ENCODE data around the gene LOXL4.

The LOXL4 gene

DNA sequence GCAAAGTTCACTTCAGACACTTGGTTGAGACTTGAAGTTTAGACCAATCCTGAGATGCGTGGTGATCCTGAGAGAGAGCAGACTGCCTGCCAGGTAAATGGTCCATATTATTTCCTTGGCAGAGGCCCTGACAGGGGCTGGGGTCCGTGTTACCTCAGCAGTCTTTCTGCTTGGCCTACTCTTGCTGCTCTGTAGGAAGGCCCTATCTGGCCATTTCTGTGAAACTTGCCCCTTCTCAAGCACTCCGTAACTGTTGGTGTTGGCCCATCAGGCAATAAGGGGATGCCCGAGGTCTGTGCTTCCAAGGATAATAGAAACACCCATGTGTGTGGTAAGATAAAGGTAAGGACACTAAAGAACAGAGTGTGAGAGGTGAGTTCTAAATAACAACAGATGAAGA is 20.0 kb downstream of the LOXL4 start:
- Histone ChIP-seq H3K4me3 (ENCODE audit: insufficient read depth, low read depth, low read length, poor library complexity, severe bottlenecking) (no peak overlapping the region), H3K36me3 (ENCODE audit: control insufficient read depth, insufficient read depth, low read length) (peaks cover 58% of the 10 kb centered on the region), H3K27ac (ENCODE audit: insufficient read depth, low read length, poor library complexity, severe bottlenecking) (no peak overlapping the region), H3K4me1 (ENCODE audit: control insufficient read depth, insufficient read depth, low read length, poor library complexity, severe bottlenecking) (no peaks in the 10 kb centered on the region), H3K9me3 (ENCODE audit: control insufficient read depth, low read length) (no peaks in the 10 kb centered on the region), H3K27me3 (replicated peaks; ENCODE audit: control insufficient read depth, insufficient read depth, low read length, poor library complexity, severe bottlenecking) (no peaks in the 10 kb centered on the region)
- no peak for DNase-seq

DNA sequence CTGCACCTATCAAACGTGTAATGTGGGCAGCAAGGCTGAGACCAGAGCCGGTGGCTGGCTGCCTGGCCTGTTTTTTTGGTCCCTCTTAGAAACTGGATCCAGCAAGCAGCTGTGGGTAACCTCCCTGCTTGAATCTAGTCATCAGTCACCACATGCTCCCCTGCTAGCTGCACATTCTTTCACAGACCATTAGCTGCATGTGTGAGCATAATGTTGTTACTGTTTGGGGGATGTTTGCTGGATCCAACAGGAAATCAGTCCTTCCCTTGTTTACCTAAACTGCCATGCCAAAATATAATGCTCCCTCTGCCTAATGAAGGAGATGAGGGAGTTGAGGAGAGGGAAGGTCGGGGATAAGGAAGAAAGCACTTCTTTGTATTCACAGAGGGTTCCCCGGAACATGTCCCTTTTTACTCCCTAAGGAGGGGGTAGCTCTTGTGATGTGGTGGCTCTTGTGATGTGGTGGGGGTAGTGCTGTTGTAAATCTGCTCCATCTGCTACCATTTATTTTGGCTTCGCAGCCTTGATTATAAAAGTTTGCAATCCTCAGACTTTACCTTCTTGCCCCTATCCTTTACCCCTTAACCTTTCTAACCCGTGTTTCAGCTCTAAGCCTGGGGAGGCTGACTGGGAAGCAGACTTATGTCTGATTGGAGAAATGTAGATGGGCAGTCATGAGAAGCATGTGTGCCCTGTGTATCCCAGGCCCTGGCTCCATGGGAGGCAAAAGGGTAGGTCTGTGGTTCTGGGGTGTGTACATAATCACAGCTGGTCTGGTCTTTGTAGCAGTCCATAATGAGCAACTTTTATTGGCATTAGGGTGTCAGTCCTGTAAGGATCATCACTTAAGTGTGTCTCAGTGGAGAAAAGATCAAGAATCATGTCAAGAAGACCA is 20.8 kb downstream of the LOXL4 start:
- Histone ChIP-seq H3K27me3 (replicated peaks; ENCODE audit: control insufficient read depth, insufficient read depth, low read length, poor library complexity, severe bottlenecking) (no peaks in the 10 kb centered on the region), H3K4me3 (ENCODE audit: insufficient read depth, low read depth, low read length, poor library complexity, severe bottlenecking) (no peak overlapping the region), H3K4me1 (ENCODE audit: control insufficient read depth, insufficient read depth, low read length, poor library complexity, severe bottlenecking) (no peaks in the 10 kb centered on the region), H3K36me3 (ENCODE audit: control insufficient read depth, insufficient read depth, low read length) (peaks cover 62% of the 10 kb centered on the region), H3K27ac (ENCODE audit: insufficient read depth, low read length, poor library complexity, severe bottlenecking) (no peak overlapping the region), H3K9me3 (ENCODE audit: control insufficient read depth, low read length) (no peaks in the 10 kb centered on the region)
- no peak for DNase-seq

DNA sequence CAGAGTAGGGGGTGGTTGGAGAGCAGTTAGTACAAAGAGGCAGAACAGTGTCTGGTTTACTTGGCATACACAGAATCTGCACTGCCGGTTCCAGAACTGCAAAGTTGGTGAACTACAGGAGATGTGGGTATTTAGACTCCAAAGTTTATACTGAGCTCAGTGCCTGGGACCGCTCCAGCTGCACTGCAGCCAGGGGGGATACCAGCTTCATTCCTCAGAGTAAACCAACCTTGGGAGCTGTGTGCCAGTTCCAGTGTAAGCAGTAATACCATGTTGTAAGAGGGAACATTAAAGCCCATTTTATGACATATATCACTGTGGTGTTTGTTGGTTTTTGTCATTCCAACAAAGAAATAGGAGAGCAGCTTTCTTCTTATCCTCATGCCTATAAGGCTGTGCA is 23.4 kb downstream of the LOXL4 start:
- H3K4me1 ChIP-seq (ENCODE audit: control insufficient read depth, insufficient read depth, low read length, poor library complexity, severe bottlenecking), result no peaks in the 10 kb centered on the region
- no peak overlapping the region for H3K4me3 ChIP-seq (ENCODE audit: insufficient read depth, low read depth, low read length, poor library complexity, severe bottlenecking)
- peaks cover 68% of the 10 kb centered on the region for H3K36me3 ChIP-seq (ENCODE audit: control insufficient read depth, insufficient read depth, low read length)
- H3K27ac ChIP-seq (ENCODE audit: insufficient read depth, low read length, poor library complexity, severe bottlenecking), result no peak overlapping the region
- H3K9me3 ChIP-seq (ENCODE audit: control insufficient read depth, low read length), result no peaks in the 10 kb centered on the region
- no peak for DNase-seq
- H3K27me3 ChIP-seq (replicated peaks; ENCODE audit: control insufficient read depth, insufficient read depth, low read length, poor library complexity, severe bottlenecking), result no peaks in the 10 kb centered on the region

DNA sequence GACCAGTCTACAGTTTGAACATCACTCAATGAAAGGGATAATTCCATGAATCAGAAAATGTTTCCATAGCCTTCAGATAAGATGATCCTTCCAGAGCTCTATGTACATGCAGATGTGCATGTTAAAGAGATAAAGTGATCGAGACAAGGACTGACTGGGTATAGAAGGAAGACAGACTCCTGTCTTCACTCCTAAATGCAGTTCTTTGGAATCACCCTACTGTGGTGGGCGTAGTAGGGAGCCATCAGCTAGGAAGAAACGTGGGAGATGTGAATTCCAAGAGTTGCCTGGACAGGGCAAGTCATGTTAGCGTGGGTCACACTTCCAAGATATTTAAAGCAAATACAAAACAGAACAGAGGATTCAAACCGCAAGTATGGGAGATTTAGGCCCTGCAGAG is 23.9 kb downstream of the LOXL4 start:
- Histone ChIP-seq H3K9me3 (ENCODE audit: control insufficient read depth, low read length) (no peaks in the 10 kb centered on the region), H3K27ac (ENCODE audit: insufficient read depth, low read length, poor library complexity, severe bottlenecking) (no peak overlapping the region), H3K27me3 (replicated peaks; ENCODE audit: control insufficient read depth, insufficient read depth, low read length, poor library complexity, severe bottlenecking) (no peaks in the 10 kb centered on the region), H3K4me3 (ENCODE audit: insufficient read depth, low read depth, low read length, poor library complexity, severe bottlenecking) (no peak overlapping the region), H3K4me1 (ENCODE audit: control insufficient read depth, insufficient read depth, low read length, poor library complexity, severe bottlenecking) (no peaks in the 10 kb centered on the region), H3K36me3 (ENCODE audit: control insufficient read depth, insufficient read depth, low read length) (peaks cover 66% of the 10 kb centered on the region)
- DNase-seq, result no peak

DNA sequence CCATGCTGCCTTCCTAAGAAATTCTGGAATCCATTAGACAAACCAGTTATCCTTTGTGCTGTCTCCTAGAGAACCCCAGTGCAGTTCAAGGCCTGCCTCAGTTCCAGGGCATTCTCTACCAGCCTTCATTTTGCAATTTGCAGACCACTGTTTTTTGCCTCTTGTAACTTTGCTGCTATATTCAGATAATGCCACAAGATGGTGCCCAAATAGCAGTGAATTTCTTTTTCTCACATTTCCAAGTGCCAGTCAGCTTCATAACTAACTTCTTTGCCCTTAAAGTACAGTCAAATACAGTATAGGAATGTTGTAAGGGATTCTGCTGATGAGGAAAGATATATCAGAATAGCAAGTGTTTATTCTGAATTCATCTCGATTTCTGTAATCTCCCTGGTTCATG is 25.2 kb downstream of the LOXL4 start:
- H3K4me1 ChIP-seq (ENCODE audit: control insufficient read depth, insufficient read depth, low read length, poor library complexity, severe bottlenecking), result no peaks in the 10 kb centered on the region
- H3K27ac ChIP-seq (ENCODE audit: insufficient read depth, low read length, poor library complexity, severe bottlenecking), result no peak overlapping the region
- H3K27me3 ChIP-seq (replicated peaks; ENCODE audit: control insufficient read depth, insufficient read depth, low read length, poor library complexity, severe bottlenecking), result no peaks in the 10 kb centered on the region
- DNase-seq, result no peak
- peaks cover 69% of the 10 kb centered on the region for H3K36me3 ChIP-seq (ENCODE audit: control insufficient read depth, insufficient read depth, low read length)
- H3K4me3 ChIP-seq (ENCODE audit: insufficient read depth, low read depth, low read length, poor library complexity, severe bottlenecking), result no peak overlapping the region
- no peaks in the 10 kb centered on the region for H3K9me3 ChIP-seq (ENCODE audit: control insufficient read depth, low read length)

DNA sequence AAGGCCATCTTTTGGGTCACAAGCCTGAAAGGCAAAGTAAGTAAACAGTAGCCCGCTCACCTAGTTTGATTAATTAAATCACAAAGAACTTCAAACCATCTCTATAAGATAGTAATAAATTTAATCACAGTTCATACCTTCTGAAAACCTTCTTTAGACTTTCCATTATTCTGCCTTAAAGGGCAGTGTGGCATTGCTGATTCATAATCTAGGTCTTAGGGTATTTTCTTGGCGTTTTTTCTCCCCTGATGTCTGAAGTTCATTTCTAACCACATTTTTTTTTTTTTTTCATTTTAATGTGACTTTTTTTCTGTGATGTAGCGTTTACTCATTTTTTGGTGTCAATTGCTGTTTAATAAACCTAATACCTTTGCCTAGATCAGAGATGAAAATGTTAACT is 27.5 kb downstream of the LOXL4 start:
- H3K27me3 ChIP-seq (replicated peaks; ENCODE audit: control insufficient read depth, insufficient read depth, low read length, poor library complexity, severe bottlenecking), result no peaks in the 10 kb centered on the region
- H3K9me3 ChIP-seq (ENCODE audit: control insufficient read depth, low read length), result no peaks in the 10 kb centered on the region
- no peak overlapping the region for H3K27ac ChIP-seq (ENCODE audit: insufficient read depth, low read length, poor library complexity, severe bottlenecking)
- H3K4me3 ChIP-seq (ENCODE audit: insufficient read depth, low read depth, low read length, poor library complexity, severe bottlenecking), result no peak overlapping the region
- H3K4me1 ChIP-seq (ENCODE audit: control insufficient read depth, insufficient read depth, low read length, poor library complexity, severe bottlenecking), result no peaks in the 10 kb centered on the region
- DNase-seq, result no peak
- peaks cover 71% of the 10 kb centered on the region for H3K36me3 ChIP-seq (ENCODE audit: control insufficient read depth, insufficient read depth, low read length)

DNA sequence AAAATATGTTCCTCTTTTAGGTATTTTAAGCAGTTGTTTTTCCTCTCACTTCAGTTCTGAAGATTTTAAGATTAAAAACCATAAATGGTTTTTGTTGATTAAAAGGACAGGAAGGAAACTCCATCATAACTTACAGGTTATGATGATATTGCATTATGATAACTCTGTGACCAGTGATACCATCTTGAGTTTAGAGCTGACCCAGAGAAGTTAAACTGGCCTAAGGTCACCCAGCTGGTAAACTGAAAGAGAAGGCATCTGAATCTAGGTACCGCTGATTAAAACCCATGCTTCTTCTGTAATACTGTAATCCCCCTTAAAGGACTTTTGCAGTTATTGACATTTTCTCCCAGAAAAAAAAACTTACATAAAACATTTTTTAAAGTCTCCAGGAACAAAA is 29.6 kb downstream of the LOXL4 start:
- no peaks in the 10 kb centered on the region for H3K4me1 ChIP-seq (ENCODE audit: control insufficient read depth, insufficient read depth, low read length, poor library complexity, severe bottlenecking)
- H3K36me3 ChIP-seq (ENCODE audit: control insufficient read depth, insufficient read depth, low read length), result peaks cover 67% of the 10 kb centered on the region
- no peaks in the 10 kb centered on the region for H3K9me3 ChIP-seq (ENCODE audit: control insufficient read depth, low read length)
- no peak overlapping the region for H3K4me3 ChIP-seq (ENCODE audit: insufficient read depth, low read depth, low read length, poor library complexity, severe bottlenecking)
- no peak for DNase-seq
- H3K27me3 ChIP-seq (replicated peaks; ENCODE audit: control insufficient read depth, insufficient read depth, low read length, poor library complexity, severe bottlenecking), result no peaks in the 10 kb centered on the region
- H3K27ac ChIP-seq (ENCODE audit: insufficient read depth, low read length, poor library complexity, severe bottlenecking), result no peak overlapping the region

DNA sequence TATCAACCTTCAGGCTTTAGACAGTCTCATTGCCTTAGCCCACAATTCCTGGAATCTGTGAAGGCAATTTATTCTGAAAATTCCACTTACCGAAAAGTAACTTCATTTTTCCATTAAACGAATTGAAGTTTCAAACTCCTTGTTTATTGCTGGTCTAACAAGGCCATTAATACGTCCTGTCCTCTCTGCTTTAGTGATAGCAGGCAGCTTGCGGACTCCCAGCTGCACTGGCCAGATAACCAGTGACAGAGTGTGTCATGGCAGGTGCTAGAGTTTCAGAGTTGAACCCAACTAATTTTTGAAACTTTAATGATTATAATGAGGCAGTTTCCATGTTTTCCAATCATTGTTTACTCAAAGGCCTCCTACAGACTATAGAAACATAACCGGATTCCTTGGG is 31.1 kb downstream of the LOXL4 start:
- no peaks in the 10 kb centered on the region for H3K9me3 ChIP-seq (ENCODE audit: control insufficient read depth, low read length)
- no peak for DNase-seq
- no peak overlapping the region for H3K27ac ChIP-seq (ENCODE audit: insufficient read depth, low read length, poor library complexity, severe bottlenecking)
- H3K27me3 ChIP-seq (replicated peaks; ENCODE audit: control insufficient read depth, insufficient read depth, low read length, poor library complexity, severe bottlenecking), result no peaks in the 10 kb centered on the region
- peaks cover 63% of the 10 kb centered on the region for H3K36me3 ChIP-seq (ENCODE audit: control insufficient read depth, insufficient read depth, low read length)
- H3K4me3 ChIP-seq (ENCODE audit: insufficient read depth, low read depth, low read length, poor library complexity, severe bottlenecking), result no peak overlapping the region
- H3K4me1 ChIP-seq (ENCODE audit: control insufficient read depth, insufficient read depth, low read length, poor library complexity, severe bottlenecking), result no peaks in the 10 kb centered on the region

DNA sequence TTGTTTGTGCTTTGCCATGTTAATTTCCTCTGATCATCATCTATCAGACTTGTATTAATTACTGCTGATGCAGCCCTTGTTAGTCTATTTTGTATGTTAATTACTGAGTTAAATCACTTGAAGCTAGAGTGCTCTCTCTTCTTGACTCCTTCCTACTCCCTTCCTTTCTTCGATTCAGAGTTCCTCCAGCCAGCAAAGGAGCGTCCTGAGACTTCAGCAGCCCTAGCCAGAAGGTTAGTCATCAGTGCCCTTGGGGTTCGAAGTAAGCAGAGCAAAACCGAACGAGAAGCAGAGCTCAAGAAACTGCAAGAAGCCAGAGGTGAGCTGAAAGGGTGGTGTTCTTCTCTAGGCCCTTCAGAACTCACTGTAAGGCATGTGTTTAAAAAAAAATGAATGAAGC is 32.1 kb downstream of the LOXL4 start:
- no peaks in the 10 kb centered on the region for H3K4me1 ChIP-seq (ENCODE audit: control insufficient read depth, insufficient read depth, low read length, poor library complexity, severe bottlenecking)
- no peak for DNase-seq
- peaks cover 63% of the 10 kb centered on the region for H3K36me3 ChIP-seq (ENCODE audit: control insufficient read depth, insufficient read depth, low read length)
- H3K27ac ChIP-seq (ENCODE audit: insufficient read depth, low read length, poor library complexity, severe bottlenecking), result no peak overlapping the region
- H3K4me3 ChIP-seq (ENCODE audit: insufficient read depth, low read depth, low read length, poor library complexity, severe bottlenecking), result no peak overlapping the region
- no peaks in the 10 kb centered on the region for H3K27me3 ChIP-seq (replicated peaks; ENCODE audit: control insufficient read depth, insufficient read depth, low read length, poor library complexity, severe bottlenecking)
- H3K9me3 ChIP-seq (ENCODE audit: control insufficient read depth, low read length), result no peaks in the 10 kb centered on the region

DNA sequence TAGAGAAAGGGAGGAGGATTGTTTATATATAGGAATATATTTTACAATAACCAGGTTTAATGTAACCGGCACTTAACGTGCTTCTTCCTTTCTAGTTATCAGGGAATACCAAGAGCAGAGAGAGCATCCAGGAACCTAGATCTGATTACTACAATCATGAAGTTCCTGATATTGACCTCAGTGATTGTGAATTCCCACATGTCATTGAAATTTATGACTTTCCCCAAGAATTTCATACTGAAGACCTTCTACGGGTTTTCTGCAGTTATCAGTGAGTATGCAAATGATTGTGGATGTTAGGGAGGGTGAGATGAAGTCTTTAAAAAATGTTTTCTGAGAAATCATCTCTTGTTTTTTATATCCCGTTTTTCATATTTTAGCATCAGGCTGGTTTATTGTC is 36.6 kb downstream of the LOXL4 start:
- Histone ChIP-seq H3K27me3 (replicated peaks; ENCODE audit: control insufficient read depth, insufficient read depth, low read length, poor library complexity, severe bottlenecking) (no peaks in the 10 kb centered on the region), H3K4me3 (ENCODE audit: insufficient read depth, low read depth, low read length, poor library complexity, severe bottlenecking) (no peak overlapping the region), H3K4me1 (ENCODE audit: control insufficient read depth, insufficient read depth, low read length, poor library complexity, severe bottlenecking) (no peaks in the 10 kb centered on the region), H3K27ac (ENCODE audit: insufficient read depth, low read length, poor library complexity, severe bottlenecking) (no peak overlapping the region), H3K9me3 (ENCODE audit: control insufficient read depth, low read length) (no peaks in the 10 kb centered on the region), H3K36me3 (ENCODE audit: control insufficient read depth, insufficient read depth, low read length) (peaks cover 37% of the 10 kb centered on the region)
- no peak for DNase-seq
